ENCODE results near the gene LEPR.
"Not testable (repeated sequence)": the region's sequence is repeated elsewhere in the genome, so short reads cannot be mapped to it uniquely, and the experiment has no call there.

Gene LEPR

DNA sequence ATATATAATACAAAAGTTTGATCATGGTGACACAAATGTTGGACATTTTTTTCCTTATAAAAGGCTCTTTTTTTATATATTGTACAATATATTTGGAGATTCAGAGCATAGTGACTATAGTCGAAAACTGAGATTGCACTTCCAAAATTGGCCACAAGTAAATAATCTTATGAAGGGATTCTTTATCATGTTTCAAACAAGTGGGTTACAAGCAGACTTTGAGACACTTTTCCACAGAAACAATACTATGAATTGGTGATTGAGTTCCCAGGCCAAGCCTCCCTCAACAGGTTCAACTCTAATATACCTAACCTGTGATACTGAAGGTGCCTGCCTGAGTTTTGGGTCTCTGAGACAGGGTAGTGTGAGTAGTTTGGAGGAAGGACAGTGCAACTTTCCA, 13.8 kb downstream of the LEPR start:
- Histone ChIP-seq H3K36me3 (ENCODE audit: insufficient read depth, low read length) (peaks cover 34% of the 10 kb centered on the region), H3K27me3 (ENCODE audit: insufficient read depth, low read length) (no peaks in the 10 kb centered on the region)

GRCh38 chr1:65434760-65435159, 14.3 kb downstream of the LEPR start:
- no peaks in the 10 kb centered on the region for H3K9me3 ChIP-seq (ENCODE audit: low read length)
- H3K36me3 ChIP-seq (ENCODE audit: insufficient read depth, low read length) = peaks cover 30% of the 10 kb centered on the region
- no peaks in the 10 kb centered on the region for H3K27me3 ChIP-seq (ENCODE audit: insufficient read depth, low read length)
- H3K4me3 ChIP-seq (ENCODE audit: low read length) = no peak overlapping the region
- no peaks in the 10 kb centered on the region for H3K4me1 ChIP-seq (ENCODE audit: insufficient read depth, low read length)
- no peak overlapping the region for H2AFZ ChIP-seq (ENCODE audit: low read depth, low read length)

More for the DNA sequence above, 13.8 kb downstream of the LEPR start:
- H2AFZ ChIP-seq (ENCODE audit: low read depth, low read length) = no peak overlapping the region
- no peaks in the 10 kb centered on the region for H3K9me3 ChIP-seq (ENCODE audit: low read length)
- no peak overlapping the region for H3K4me3 ChIP-seq (ENCODE audit: low read length)
- H3K4me1 ChIP-seq (ENCODE audit: insufficient read depth, low read length) = no peaks in the 10 kb centered on the region

DNA sequence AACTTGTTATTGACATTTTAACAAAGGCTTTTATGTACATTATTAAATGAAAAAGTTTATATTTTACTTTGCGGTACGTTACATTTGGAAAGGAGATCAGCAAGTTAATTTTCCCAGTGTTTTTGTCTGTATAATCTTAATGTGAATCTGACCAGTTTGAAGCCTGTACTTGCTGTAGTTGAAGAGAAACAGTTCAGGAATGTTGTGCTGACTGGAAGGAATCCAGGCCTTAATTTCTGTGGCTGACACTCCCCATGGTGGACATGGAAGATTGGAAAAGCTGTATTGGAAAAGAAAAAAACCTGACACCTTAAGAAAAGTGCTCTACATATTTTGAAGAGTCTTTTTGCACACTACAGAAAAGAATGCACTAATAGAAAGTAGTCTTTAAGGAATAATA, 15.5 kb downstream of the LEPR start:
- no peaks in the 10 kb centered on the region for H3K27me3 ChIP-seq (ENCODE audit: insufficient read depth, low read length)
- no peaks in the 10 kb centered on the region for H3K9me3 ChIP-seq (ENCODE audit: low read length)
- no peak overlapping the region for H3K4me3 ChIP-seq (ENCODE audit: low read length)
- H2AFZ ChIP-seq (ENCODE audit: low read depth, low read length) = no peak overlapping the region
- peaks cover 21% of the 10 kb centered on the region for H3K36me3 ChIP-seq (ENCODE audit: insufficient read depth, low read length)
- H3K4me1 ChIP-seq (ENCODE audit: insufficient read depth, low read length) = no peaks in the 10 kb centered on the region

DNA sequence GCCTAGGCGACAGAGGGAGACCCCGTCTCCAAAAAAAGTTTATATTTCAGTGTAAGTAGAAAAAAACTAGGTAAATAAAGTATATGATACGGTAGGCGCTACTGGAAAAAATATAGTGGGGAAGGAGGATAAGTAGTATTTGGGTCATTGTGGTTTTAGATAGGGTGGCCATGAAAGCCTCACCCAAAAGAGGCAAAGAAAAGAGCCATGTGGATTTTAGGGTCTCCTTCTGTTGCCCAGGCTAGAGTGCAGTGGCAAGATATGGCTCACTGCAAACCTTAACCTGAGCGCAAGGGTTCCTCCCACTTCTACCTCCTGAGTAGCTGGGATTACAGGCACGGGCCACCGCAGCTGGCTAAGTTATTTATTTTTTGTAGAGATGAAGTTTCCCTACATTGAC, 17.1 kb downstream of the LEPR start:
- peaks cover 14% of the 10 kb centered on the region for H3K36me3 ChIP-seq (ENCODE audit: insufficient read depth, low read length)
- no peaks in the 10 kb centered on the region for H3K9me3 ChIP-seq (ENCODE audit: low read length)
- H3K27me3 ChIP-seq (ENCODE audit: insufficient read depth, low read length) = no peaks in the 10 kb centered on the region
- H3K4me3 ChIP-seq (ENCODE audit: low read length) = no peak overlapping the region
- H2AFZ ChIP-seq (ENCODE audit: low read depth, low read length) = no peak overlapping the region
- no peaks in the 10 kb centered on the region for H3K4me1 ChIP-seq (ENCODE audit: insufficient read depth, low read length)

DNA sequence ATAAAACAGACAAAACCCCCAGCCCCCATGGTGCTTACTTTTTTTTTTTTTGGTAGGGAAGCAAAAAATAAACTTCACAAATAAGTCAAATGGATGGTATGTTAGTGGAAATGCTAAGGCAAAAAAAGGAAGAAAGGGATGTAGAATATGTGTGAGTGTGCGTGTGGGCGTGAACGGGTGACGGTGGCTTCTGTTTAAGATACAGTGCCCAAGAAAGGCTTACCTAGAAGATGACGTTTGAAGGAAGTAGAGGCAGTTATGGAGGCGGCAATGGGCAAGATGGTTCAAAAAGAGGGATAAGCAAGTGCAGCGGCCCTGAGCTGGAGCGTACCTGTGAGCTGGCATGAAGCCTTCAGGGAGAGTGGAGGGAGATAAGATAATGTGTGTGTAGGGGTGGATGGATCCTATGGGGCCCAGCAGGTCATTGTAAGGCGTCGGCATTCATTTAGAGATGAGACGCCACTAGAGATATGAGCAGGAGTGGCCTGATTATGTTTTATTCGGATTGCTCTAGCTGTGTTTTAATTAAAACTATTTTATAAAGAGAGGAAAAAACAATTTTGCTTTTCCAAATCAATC, 19.9 kb downstream of the LEPR start:
- Histone ChIP-seq H2AFZ (ENCODE audit: low read depth, low read length) (no peak overlapping the region), H3K4me3 (ENCODE audit: low read length) (no peak overlapping the region), H3K27me3 (ENCODE audit: insufficient read depth, low read length) (no peaks in the 10 kb centered on the region), H3K4me1 (ENCODE audit: insufficient read depth, low read length) (no peaks in the 10 kb centered on the region), H3K36me3 (ENCODE audit: insufficient read depth, low read length) (no peaks in the 10 kb centered on the region), H3K9me3 (ENCODE audit: low read length) (no peaks in the 10 kb centered on the region)

- Histone ChIP-seq H2AFZ (ENCODE audit: low read depth, low read length) (no peak overlapping the region), H3K4me3 (ENCODE audit: low read length) (no peak overlapping the region), H3K27me3 (ENCODE audit: insufficient read depth, low read length) (no peaks in the 10 kb centered on the region), H3K9me3 (ENCODE audit: low read length) (no peaks in the 10 kb centered on the region), H3K36me3 (ENCODE audit: insufficient read depth, low read length) (no peaks in the 10 kb centered on the region), H3K4me1 (ENCODE audit: insufficient read depth, low read length) (no peaks in the 10 kb centered on the region)
These were observed 20.4 kb downstream of the LEPR start for GRCh38 chr1:65440915-65441314.

- no peak overlapping the region for H3K4me3 ChIP-seq (ENCODE audit: low read length)
- H3K27me3 ChIP-seq (ENCODE audit: insufficient read depth, low read length) = no peaks in the 10 kb centered on the region
- H2AFZ ChIP-seq (ENCODE audit: low read depth, low read length) = no peak overlapping the region
- H3K4me1 ChIP-seq (ENCODE audit: insufficient read depth, low read length) = no peaks in the 10 kb centered on the region
- H3K9me3 ChIP-seq (ENCODE audit: low read length) = no peaks in the 10 kb centered on the region
- no peaks in the 10 kb centered on the region for H3K36me3 ChIP-seq (ENCODE audit: insufficient read depth, low read length)
These were observed 21.0 kb downstream of the LEPR start for GRCh38 chr1:65441464-65441863.

- H3K4me1 ChIP-seq (ENCODE audit: insufficient read depth, low read length) = no peaks in the 10 kb centered on the region
- H3K27me3 ChIP-seq (ENCODE audit: insufficient read depth, low read length) = no peaks in the 10 kb centered on the region
- no peak overlapping the region for H2AFZ ChIP-seq (ENCODE audit: low read depth, low read length)
- no peaks in the 10 kb centered on the region for H3K36me3 ChIP-seq (ENCODE audit: insufficient read depth, low read length)
- no peaks in the 10 kb centered on the region for H3K9me3 ChIP-seq (ENCODE audit: low read length)
- H3K4me3 ChIP-seq (ENCODE audit: low read length) = no peak overlapping the region
These were observed 22.0 kb downstream of the LEPR start for GRCh38 chr1:65442442-65442841.

DNA sequence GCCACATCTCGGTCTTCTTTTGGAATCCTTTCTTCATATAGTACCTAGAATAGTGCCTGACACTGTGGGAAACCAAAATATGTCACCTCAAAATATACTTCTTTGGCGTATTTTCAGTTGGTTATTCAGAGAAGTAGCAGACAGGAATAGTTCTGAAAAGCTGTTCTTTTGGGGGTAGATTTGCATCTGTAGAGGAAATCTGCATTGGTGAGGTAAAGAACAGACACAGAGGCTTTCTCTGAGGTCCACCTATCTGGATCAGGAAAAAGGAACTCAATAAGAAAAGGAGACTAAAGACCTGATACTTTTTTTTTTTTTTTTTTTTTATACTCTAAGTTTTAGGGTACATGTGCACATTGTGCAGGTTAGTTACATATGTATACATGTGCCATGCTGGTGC, 23.2 kb downstream of the LEPR start:
- Histone ChIP-seq H2AFZ (ENCODE audit: low read depth, low read length) (no peak overlapping the region), H3K9me3 (ENCODE audit: low read length) (no peaks in the 10 kb centered on the region), H3K4me3 (ENCODE audit: low read length) (no peak overlapping the region), H3K36me3 (ENCODE audit: insufficient read depth, low read length) (no peaks in the 10 kb centered on the region), H3K4me1 (ENCODE audit: insufficient read depth, low read length) (no peaks in the 10 kb centered on the region), H3K27me3 (ENCODE audit: insufficient read depth, low read length) (no peaks in the 10 kb centered on the region)

DNA sequence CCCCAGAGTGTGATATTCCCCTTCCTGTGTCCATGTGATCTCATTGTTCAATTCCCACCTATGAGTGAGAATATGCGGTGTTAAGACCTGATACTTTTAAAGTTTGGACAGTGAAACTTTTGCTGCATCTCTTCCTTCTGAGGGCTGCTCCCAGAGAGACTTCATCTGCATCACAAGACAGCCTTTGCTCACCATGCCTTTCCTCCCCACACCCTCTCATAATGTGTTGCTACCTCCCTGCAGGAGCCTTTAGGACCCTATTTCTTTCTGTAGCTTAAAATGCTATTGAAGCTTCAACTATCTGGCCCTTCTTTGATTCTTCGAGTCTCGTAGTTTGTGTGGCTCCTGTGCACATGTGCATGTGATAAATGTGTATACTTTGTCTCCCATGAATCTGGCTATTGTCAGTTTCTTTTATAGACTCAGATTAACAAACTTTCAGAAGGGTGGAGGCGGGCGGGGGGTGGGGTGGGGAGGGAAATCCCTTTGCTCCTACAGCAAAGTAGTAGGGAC, 23.7 kb downstream of the LEPR start:
- Histone ChIP-seq H2AFZ (ENCODE audit: low read depth, low read length) (no peak overlapping the region), H3K9me3 (ENCODE audit: low read length) (no peaks in the 10 kb centered on the region), H3K27me3 (ENCODE audit: insufficient read depth, low read length) (no peaks in the 10 kb centered on the region), H3K4me1 (ENCODE audit: insufficient read depth, low read length) (no peaks in the 10 kb centered on the region), H3K4me3 (ENCODE audit: low read length) (no peak overlapping the region), H3K36me3 (ENCODE audit: insufficient read depth, low read length) (no peaks in the 10 kb centered on the region)

GRCh38 chr1:65445837-65446236, 25.4 kb downstream of the LEPR start:
- no peaks in the 10 kb centered on the region for H3K9me3 ChIP-seq (ENCODE audit: low read length)
- no peak overlapping the region for H2AFZ ChIP-seq (ENCODE audit: low read depth, low read length)
- H3K27me3 ChIP-seq (ENCODE audit: insufficient read depth, low read length) = no peaks in the 10 kb centered on the region
- no peak overlapping the region for H3K4me3 ChIP-seq (ENCODE audit: low read length)
- H3K36me3 ChIP-seq (ENCODE audit: insufficient read depth, low read length) = no peaks in the 10 kb centered on the region
- H3K4me1 ChIP-seq (ENCODE audit: insufficient read depth, low read length) = no peaks in the 10 kb centered on the region

DNA sequence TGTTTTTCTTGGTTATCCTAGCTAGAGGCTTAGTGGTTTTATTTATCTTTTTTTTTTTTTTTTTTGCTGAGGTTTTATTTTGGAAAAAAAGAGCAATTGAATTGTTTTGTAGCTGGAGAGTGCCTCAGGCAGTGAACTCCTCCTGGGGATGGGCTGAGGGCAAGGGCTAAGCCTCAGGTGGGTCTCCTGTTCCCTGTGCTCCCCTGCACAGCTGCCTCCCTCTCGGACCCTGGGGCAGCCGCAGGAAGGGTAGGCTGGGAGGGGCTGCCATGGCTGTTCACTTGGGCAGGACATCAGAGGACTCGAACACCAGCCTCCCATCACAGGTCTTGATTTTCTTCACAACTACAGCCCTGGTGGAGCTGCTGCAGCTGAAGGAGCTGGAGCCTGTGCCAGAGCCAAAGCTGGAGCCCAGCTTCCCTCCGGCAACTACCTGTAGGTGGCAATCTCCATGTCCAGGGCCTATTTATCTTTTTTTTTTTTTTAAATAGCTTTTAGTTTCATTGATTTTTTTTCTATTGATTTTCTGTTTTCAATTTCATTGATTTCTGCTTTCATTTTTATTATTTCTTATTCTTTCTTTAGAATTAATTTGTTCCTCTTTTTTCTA, 28.9 kb downstream of the LEPR start:
- Histone ChIP-seq H3K9me3 (ENCODE audit: low read length) (no peaks in the 10 kb centered on the region), H3K27me3 (ENCODE audit: insufficient read depth, low read length) (no peaks in the 10 kb centered on the region), H3K4me1 (ENCODE audit: insufficient read depth, low read length) (no peaks in the 10 kb centered on the region), H3K4me3 (ENCODE audit: low read length) (no peak overlapping the region), H3K36me3 (ENCODE audit: insufficient read depth, low read length) (no peaks in the 10 kb centered on the region), H2AFZ (ENCODE audit: low read depth, low read length) (no peak overlapping the region)

DNA sequence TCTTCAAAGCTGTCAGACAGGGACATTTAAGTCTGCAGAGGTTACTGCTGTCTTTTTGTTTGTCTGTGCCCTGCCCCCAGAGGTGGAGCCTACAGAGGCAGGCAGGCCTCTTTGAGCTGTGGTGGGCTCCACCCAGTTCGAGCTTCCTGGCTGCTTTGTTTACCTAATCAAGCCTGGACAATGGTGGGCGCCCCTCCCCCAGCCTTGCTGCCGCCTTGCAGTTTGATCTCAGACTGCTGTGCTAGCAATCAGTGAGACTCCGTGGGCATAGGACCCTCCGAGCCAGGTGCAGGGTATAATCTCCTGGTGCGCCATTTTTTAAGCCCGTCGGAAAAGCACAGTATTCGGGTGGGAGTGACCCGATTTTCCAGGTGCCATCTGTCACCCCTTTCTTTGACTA, 35.2 kb downstream of the LEPR start:
- not testable (repeated sequence) for H3K9me3 ChIP-seq (ENCODE audit: low read length); H3K4me3 ChIP-seq (ENCODE audit: low read length); H3K36me3 ChIP-seq (ENCODE audit: insufficient read depth, low read length); H2AFZ ChIP-seq (ENCODE audit: low read depth, low read length); H3K4me1 ChIP-seq (ENCODE audit: insufficient read depth, low read length); H3K27me3 ChIP-seq (ENCODE audit: insufficient read depth, low read length)

- no peaks in the 10 kb centered on the region for H3K27me3 ChIP-seq (ENCODE audit: insufficient read depth, low read length)
- H3K4me3 ChIP-seq (ENCODE audit: low read length) = no peak overlapping the region
- no peak overlapping the region for H2AFZ ChIP-seq (ENCODE audit: low read depth, low read length)
- H3K9me3 ChIP-seq (ENCODE audit: low read length) = no peaks in the 10 kb centered on the region
- H3K4me1 ChIP-seq (ENCODE audit: insufficient read depth, low read length) = no peaks in the 10 kb centered on the region
- H3K36me3 ChIP-seq (ENCODE audit: insufficient read depth, low read length) = no peaks in the 10 kb centered on the region
These were observed 36.0 kb downstream of the LEPR start for GRCh38 chr1:65456481-65456880.
